B cell (primary cell): ENCODE results near the gene UNC119B. TPM values are rescaled to one million over a fixed set of nuclear protein-coding genes. Genes with fewer than 3 reads are reported as not detected.

Experiments
- ATAC-seq: fragments of 200-7000 bp; cut with Tn5 transposase; one replicate; pipeline ENCODE4 v1.10.0; 2021; ENCODE audit warnings: low read depth, mild to moderate bottlenecking, moderate number of reproducible peaks, moderate library complexity
- CTCF ChIA-PET: fragments of 350-600 bp; sonication (Branson Sonifier 250); formaldehyde crosslinking; loops from one replicate; lab custom pipeline; 2021; ENCODE audit warnings: antibody characterized with exemption, inconsistent platforms; lab: Charles Lee
- POLR2A ChIA-PET: fragments of 350-600 bp; sonication (Branson Sonifier 250); formaldehyde crosslinking; loops from one replicate; lab custom pipeline; 2021; ENCODE audit warnings: antibody characterized with exemption; lab: Charles Lee
- DNase-seq: peaks from one replicate; pipeline ENCODE4 v3.0.0; 2013
- H2AFZ ChIP-seq: 2 replicates; pipeline ENCODE4 v1.6.1; 2012; ENCODE audit warnings: mild to moderate bottlenecking, low read depth, low read length; ENCODE audit not compliant: insufficient read depth, poor library complexity, severe bottlenecking
- H3K27ac ChIP-seq, 2 donors: 1 replicate in 1 of 2; 2 replicates in 1 of 2; pipeline ENCODE4 v1.5.1; 2012 to 2013; ENCODE audit warnings: low read length in 2 of 2, mild to moderate bottlenecking in 2 of 2, moderate library complexity in 1 of 2
- H3K27me3 ChIP-seq, 4 experiments: fragments of 200-600 bp in 1 of 4; sonication (generic) in 1 of 4; replicated peaks in 1 of 4; 1 replicate in 2 of 4; 2 replicates in 2 of 4; pipeline versions ENCODE4 v1.6.1 to v1.7.0; 2013 to 2016; ENCODE audit warnings: low read length in 3 of 4, mild to moderate bottlenecking in 2 of 4, mixed read lengths in 1 of 4, moderate library complexity in 1 of 4; ENCODE audit not compliant: insufficient read depth in 4 of 4, control insufficient read depth in 3 of 4; ENCODE audit errors: control extremely low read depth in 1 of 4
- H3K36me3 ChIP-seq, 2 experiments: replicated peaks in 1 of 2; 1 replicate in 1 of 2; 2 replicates in 1 of 2; pipeline versions ENCODE4 v1.6.1 to v1.7.1; 2013; ENCODE audit warnings: low read length in 1 of 2; ENCODE audit not compliant: insufficient read depth in 2 of 2, control insufficient read depth in 1 of 2; ENCODE audit errors: control extremely low read depth in 1 of 2, extremely low read depth in 1 of 2
- H3K4me1 ChIP-seq, 2 donors: fragments of 200-600 bp in 1 of 2; sonication (generic) in 1 of 2; 1 replicate in 1 of 2; 2 replicates in 1 of 2; pipeline versions ENCODE4 v1.5.1 to v1.6.1; 2013 to 2017; ENCODE audit warnings: low read length in 2 of 2; ENCODE audit not compliant: control insufficient read depth in 2 of 2, insufficient read depth in 2 of 2
- H3K4me2 ChIP-seq: replicated peaks from 2 replicates; pipeline ENCODE3; 2012; ENCODE audit warnings: mild to moderate bottlenecking, low read depth, low read length; ENCODE audit not compliant: poor library complexity, severe bottlenecking
- H3K4me3 ChIP-seq, 5 experiments: fragments of 200-600 bp in 1 of 5; sonication (generic) in 1 of 5; 1 replicate in 3 of 5; 2 replicates in 2 of 5; pipeline versions ENCODE4 v1.5.1 to v1.7.0; 2011 to 2016; ENCODE audit warnings: low read length in 4 of 5, mild to moderate bottlenecking in 4 of 5, low read depth in 2 of 5, control low read depth in 1 of 5, moderate library complexity in 1 of 5; ENCODE audit not compliant: insufficient read depth in 1 of 5; ENCODE audit errors: control extremely low read depth in 1 of 5, extremely low read depth in 1 of 5
- H3K79me2 ChIP-seq: fragments of 200-600 bp; sonication (generic); one replicate; pipeline ENCODE4 v1.6.0; 2016; ENCODE audit warnings: low read length; ENCODE audit not compliant: control insufficient read depth, insufficient read depth
- H3K9ac ChIP-seq: fragments of 200-600 bp; sonication (generic); 2 replicates; pipeline ENCODE4 v1.6.1; 2017; ENCODE audit warnings: mild to moderate bottlenecking, low read length, moderate library complexity
- H3K9me3 ChIP-seq, 3 donors: one replicate each; pipeline versions ENCODE4 v1.6.1 to v1.7.1; 2013; ENCODE audit warnings: low read length in 2 of 3; ENCODE audit not compliant: control insufficient read depth in 2 of 3, insufficient read depth in 1 of 3; ENCODE audit errors: control extremely low read depth in 1 of 3
- H4K20me1 ChIP-seq: 2 replicates; pipeline ENCODE4 v1.6.0; 2012; ENCODE audit warnings: mild to moderate bottlenecking, low read length; ENCODE audit not compliant: insufficient read depth, control insufficient read depth, poor library complexity, severe bottlenecking
- H3K27ac Mint-ChIP-seq: one replicate; pipeline ENCODE4 v1.8.0; 2021; ENCODE audit warnings: mixed read lengths
- H3K27me3 Mint-ChIP-seq: one replicate; pipeline ENCODE4 v1.8.0; 2021; ENCODE audit warnings: mixed read lengths
- H3K4me1 Mint-ChIP-seq: one replicate; pipeline ENCODE4 v1.8.0; 2021; ENCODE audit warnings: mixed read lengths
- H3K4me3 Mint-ChIP-seq: one replicate; pipeline ENCODE4 v1.8.0; 2021; ENCODE audit warnings: mixed read lengths
- H3K9me3 Mint-ChIP-seq: one replicate; pipeline ENCODE4 v1.8.0; 2022; ENCODE audit warnings: mixed read lengths; ENCODE audit not compliant: insufficient read depth
- CTCF ChIP-seq: fragments of 200-600 bp; IDR thresholded peaks from one replicate; pipeline ENCODE4 v1.8.0; 2022; ENCODE audit warnings: antibody characterized with exemption, mild to moderate bottlenecking
- EZH2 ChIP-seq: IDR thresholded peaks from 2 replicates; pipeline ENCODE4 v1.6.1; 2012; ENCODE audit warnings: borderline replicate concordance, low read depth, mild to moderate bottlenecking, moderate library complexity, low read length; ENCODE audit not compliant: insufficient read depth, poor library complexity, severe bottlenecking
- WGBS: methylation state at CpG from one replicate; pipeline ENCODE4 v1.1.5; 2013; ENCODE audit warnings: missing lambda C conversion rate; ENCODE audit not compliant: insufficient coverage; 5-methylcytosine and 5-hydroxymethylcytosine counted together
- intact Hi-C: fragments of 100-400 bp; cut with micrococcal nuclease; formaldehyde crosslinking; loops from one replicate; pipeline ENCODE4 v1.10.0; 2022
- polyA plus RNA-seq: library from polyadenylated mRNA; depleted of rRNA; stranded (reverse); fragments of >200 nt; gene quantifications from 2 replicates; pipeline ENCODE4 v1.2.3, GENCODE V29; 2012
- total RNA-seq, 2 donors: library from RNA; stranded (reverse); fragments of 120-200 nt in 1 of 2; gene quantifications; 1 replicate in 1 of 2; 2 replicates in 1 of 2; pipeline versions ENCODE4 v1.2.3 to v1.2.4, GENCODE V29; 2013 to 2022

Gene UNC119B
- total and polyA plus RNA-seq, 2 donors (not counting 1 experiment from before 2014, with no cell fraction given) = 7.2 to 22.7 TPM

GRCh38 chr12:120687578-120688289 lies 22.5 kb upstream of the UNC119B start:
- H3K79me2 ChIP-seq = peaks cover 57% of the 10 kb centered on the region
- CTCF ChIA-PET = interaction anchor here (0.7 to 8.9 kb wide), 12 partner anchors 9 to 284 kb away, joined by 3 to 121 read pairs (median 4); partner anchors contain the start of gene POP5
- peaks cover 0 to 3% of the 10 kb centered on the region in 2 experiments for H3K36me3 ChIP-seq
- peak overlapping the region; percentile 59 for H3K27ac Mint-ChIP-seq
- H3K4me1 ChIP-seq = peaks cover 41 to 46% of the 10 kb centered on the region in 2 donors
- POLR2A ChIA-PET = no interaction called here
- peak overlapping the region; percentile 88 for H3K4me3 Mint-ChIP-seq
- no peaks in the 10 kb centered on the region for H3K9me3 Mint-ChIP-seq
- peaks cover 0 to 6% (median 2%) of the 10 kb centered on the region in 3 donors for H3K9me3 ChIP-seq
- ATAC-seq (no peak), DNase-seq (peak; percentile 45)
- intact Hi-C loops = loop anchor here (1.0 to 10.0 kb wide), 5 partner anchors 153 to 1200 kb away; partner anchors contain the start of genes C12orf43, COX6A1, PSMD9 and RNF10
- peak overlapping the region; percentile 77 for H3K9ac ChIP-seq
- peaks cover 49% of the 10 kb centered on the region for H4K20me1 ChIP-seq
- H2AFZ ChIP-seq = peak overlapping the region; percentile 91
- TF ChIP-seq EZH2 (no peak), CTCF (no peak)
- 2% methylated on average over 23 of the region's 31 CpGs for WGBS
- H3K4me1 Mint-ChIP-seq = peaks cover 49% of the 10 kb centered on the region
- H3K27me3 Mint-ChIP-seq = no peaks in the 10 kb centered on the region
- H3K27ac ChIP-seq = peak overlapping the region in 1 of 2 donors; percentile 87
- H3K4me2 ChIP-seq = peak overlapping the region; percentile 84
- H3K27me3 ChIP-seq = no peaks in the 10 kb centered on the region
- H3K4me3 ChIP-seq = peak overlapping the region; percentile 71 to 91 (median 79)
